Lung (tissue), 12 donors: ENCODE measurements around the gene FAM217A. TPM values are rescaled to one million over a fixed set of nuclear protein-coding genes. Genes with fewer than 3 reads are reported as not detected.

ENCODE experiments used
- ATAC-seq: fragments of 200-7000 bp; cut with Tn5 transposase; one replicate; pipeline ENCODE4 v1.9.1; 2020; ENCODE audit warnings: moderate number of reproducible peaks; ENCODE audit not compliant: insufficient read depth, low FRiP score
- DNase-seq, 3 donors: peaks; one replicate each; pipeline ENCODE4 v3.0.0-alpha.2; 2013 to 2017
- H3K27ac ChIP-seq, 2 donors: one replicate each; pipeline ENCODE4 v1.5.1; 2013; ENCODE audit warnings: mild to moderate bottlenecking in 2 of 2, moderate library complexity in 2 of 2, control low read depth in 1 of 2, inconsistent platforms in 1 of 2, low read depth in 1 of 2, low read length in 1 of 2
- H3K27me3 ChIP-seq, 3 donors: one replicate each; pipeline ENCODE4 v1.5.1; 2013; ENCODE audit warnings: low read length in 2 of 3; ENCODE audit not compliant: control insufficient read depth in 3 of 3, insufficient read depth in 3 of 3
- H3K36me3 ChIP-seq, 4 donors: one replicate each; pipeline ENCODE4 v1.5.1; 2013; ENCODE audit warnings: low read length in 4 of 4, mild to moderate bottlenecking in 1 of 4, moderate library complexity in 1 of 4; ENCODE audit not compliant: control insufficient read depth in 4 of 4, insufficient read depth in 4 of 4
- H3K4me1 ChIP-seq, 5 donors: one replicate each; pipeline ENCODE4 v1.5.1; 2013; ENCODE audit warnings: low read length in 5 of 5, mild to moderate bottlenecking in 2 of 5, moderate library complexity in 1 of 5; ENCODE audit not compliant: control insufficient read depth in 5 of 5, insufficient read depth in 5 of 5
- H3K4me3 ChIP-seq: one replicate; pipeline ENCODE4 v1.5.1; 2013; ENCODE audit warnings: mild to moderate bottlenecking, control low read depth, moderate library complexity
- H3K9ac ChIP-seq, 2 donors: one replicate each; pipeline ENCODE4 v1.5.1; 2013; ENCODE audit warnings: low read length in 2 of 2, control low read depth in 1 of 2; ENCODE audit not compliant: insufficient read depth in 1 of 2
- H3K9me3 ChIP-seq, 4 donors: one replicate each; pipeline ENCODE4 v1.5.1; 2013; ENCODE audit warnings: low read length in 3 of 4, mild to moderate bottlenecking in 1 of 4, moderate library complexity in 1 of 4; ENCODE audit not compliant: control insufficient read depth in 4 of 4, insufficient read depth in 3 of 4
- WGBS, 2 donors: extraction: QIAGEN DNeasy Blood & Tissue Kit; methylation state at CpG; one replicate each; pipeline ENCODE4 v1.1.7; 2013; 5-methylcytosine and 5-hydroxymethylcytosine counted together
- polyA plus RNA-seq, 2 donors: library from polyadenylated mRNA; stranded (reverse); fragments of 200-250 nt; gene quantifications; one replicate each; pipeline ENCODE4 v1.2.1, GENCODE V29; 2013
- total RNA-seq, 2 donors: library from RNA; depleted of rRNA in 1 of 2; stranded (reverse); fragments of >200 nt in 1 of 2; gene quantifications; one replicate each; pipeline ENCODE4 v1.2.1, GENCODE V29; 2014 to 2021
- TF ChIP-seq, protein P1 (sequence below): IDR thresholded peaks from 2 replicates; pipeline ENCODE4 v1.5.1; 2012; ENCODE audit warnings: mild to moderate bottlenecking; ENCODE audit errors: control extremely low read depth, extremely low read depth
- donor health status: control.
- donor health status: control.
- donor health status: Bipolar disorder and iron deficiency.
- donor health status: healthy.
- donor health status: DM: yes; HTN: yes; CAD: no.

Gene FAM217A
- total and polyA plus RNA-seq, 4 donors, result not detected

DNA sequence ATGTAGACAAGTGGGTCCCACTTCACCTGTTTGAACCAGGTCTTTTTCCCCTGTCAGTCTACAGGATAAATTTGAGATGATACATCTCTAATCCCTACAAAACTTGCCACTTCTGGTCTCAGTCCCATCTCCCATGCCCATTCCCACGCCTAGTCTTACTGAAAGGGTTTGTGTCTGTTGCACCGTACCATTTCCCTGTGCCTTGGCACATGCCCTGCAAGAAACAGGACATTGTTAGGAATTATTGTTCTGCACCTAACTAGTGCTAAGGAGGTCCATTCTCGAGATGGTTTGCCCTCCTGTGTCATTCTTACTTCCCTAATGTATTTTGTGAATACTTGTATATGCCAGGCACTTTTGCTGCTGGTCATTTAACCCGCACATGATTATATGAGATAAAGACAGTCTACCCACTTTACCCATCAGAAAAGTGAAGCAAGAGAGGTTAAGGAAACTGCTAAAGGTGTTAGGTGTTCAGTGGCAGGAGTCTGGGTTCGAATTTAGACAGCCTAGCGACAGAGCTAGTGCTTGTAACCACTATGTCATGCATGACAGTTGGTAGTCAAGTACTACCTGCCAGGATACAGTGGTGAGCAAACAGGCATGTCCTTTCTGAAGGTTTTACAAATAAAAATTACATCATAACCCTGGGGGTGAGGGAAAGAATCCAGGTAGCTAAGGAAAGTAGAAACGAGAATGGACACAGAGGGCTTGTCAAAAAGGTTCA, 12.7 kb downstream of the FAM217A start:
- TF ChIP-seq, protein P1, sequence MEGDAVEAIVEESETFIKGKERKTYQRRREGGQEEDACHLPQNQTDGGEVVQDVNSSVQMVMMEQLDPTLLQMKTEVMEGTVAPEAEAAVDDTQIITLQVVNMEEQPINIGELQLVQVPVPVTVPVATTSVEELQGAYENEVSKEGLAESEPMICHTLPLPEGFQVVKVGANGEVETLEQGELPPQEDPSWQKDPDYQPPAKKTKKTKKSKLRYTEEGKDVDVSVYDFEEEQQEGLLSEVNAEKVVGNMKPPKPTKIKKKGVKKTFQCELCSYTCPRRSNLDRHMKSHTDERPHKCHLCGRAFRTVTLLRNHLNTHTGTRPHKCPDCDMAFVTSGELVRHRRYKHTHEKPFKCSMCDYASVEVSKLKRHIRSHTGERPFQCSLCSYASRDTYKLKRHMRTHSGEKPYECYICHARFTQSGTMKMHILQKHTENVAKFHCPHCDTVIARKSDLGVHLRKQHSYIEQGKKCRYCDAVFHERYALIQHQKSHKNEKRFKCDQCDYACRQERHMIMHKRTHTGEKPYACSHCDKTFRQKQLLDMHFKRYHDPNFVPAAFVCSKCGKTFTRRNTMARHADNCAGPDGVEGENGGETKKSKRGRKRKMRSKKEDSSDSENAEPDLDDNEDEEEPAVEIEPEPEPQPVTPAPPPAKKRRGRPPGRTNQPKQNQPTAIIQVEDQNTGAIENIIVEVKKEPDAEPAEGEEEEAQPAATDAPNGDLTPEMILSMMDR, result no peak
- Histone ChIP-seq H3K4me3 (no peak overlapping the region), H3K4me1 (no peaks in the 10 kb centered on the region), H3K36me3 (peaks cover 5 to 20% (median 10%) of the 10 kb centered on the region in 4 donors), H3K9me3 (no peaks in the 10 kb centered on the region), H3K27ac (no peak overlapping the region), H3K9ac (no peak overlapping the region), H3K27me3 (no peaks in the 10 kb centered on the region)
- ATAC-seq, result no peak
- 71 to 83% methylated on average over 7 of the region's 7 CpGs for WGBS, 2 donors
- no peak for DNase-seq

DNA sequence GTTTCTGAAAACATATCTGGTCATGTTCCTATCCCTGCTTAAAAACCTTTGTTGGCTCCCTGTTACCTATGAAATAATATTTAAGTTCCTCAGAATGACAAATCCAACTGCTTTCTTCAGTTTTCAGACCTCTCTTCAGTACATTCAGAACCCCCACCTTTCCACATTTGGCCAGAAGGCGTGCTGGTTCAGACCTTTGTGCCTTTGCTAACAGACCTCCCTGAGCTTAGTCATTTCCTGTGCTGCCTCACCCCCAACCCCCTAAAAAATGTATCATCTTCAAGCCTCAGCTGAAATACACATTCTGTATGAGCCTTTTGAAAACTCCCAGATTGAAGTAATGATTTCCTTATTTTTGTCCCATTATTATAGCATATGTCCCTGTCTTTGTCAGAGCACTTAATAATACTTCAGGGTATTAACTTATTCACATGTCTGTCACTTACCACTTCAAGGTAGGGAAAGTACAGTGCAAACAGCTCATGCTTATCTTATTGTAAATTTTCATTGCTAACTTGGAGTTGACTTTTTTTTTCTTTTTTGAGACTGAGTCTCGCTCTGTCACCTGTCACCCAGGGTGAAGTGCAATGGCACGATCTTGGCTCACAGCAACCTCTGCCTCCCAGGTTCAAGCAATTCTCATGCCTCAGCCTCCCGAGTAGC, 19.7 kb downstream of the FAM217A start:
- Histone ChIP-seq H3K4me3 (no peak overlapping the region), H3K9me3 (no peaks in the 10 kb centered on the region), H3K27me3 (no peaks in the 10 kb centered on the region), H3K9ac (no peak overlapping the region), H3K36me3 (peaks cover 16 to 56% (median 35%) of the 10 kb centered on the region in 4 donors), H3K27ac (peak overlapping the region in 1 of 2 donors; percentile 4), H3K4me1 (peaks cover 0 to 5% (median 0%) of the 10 kb centered on the region in 5 donors)
- no peak for DNase-seq
- TF ChIP-seq, protein P1, result no peak
- no peak for ATAC-seq
- 74 to 80% methylated on average over 4 of the region's 4 CpGs for WGBS, 2 donors

DNA sequence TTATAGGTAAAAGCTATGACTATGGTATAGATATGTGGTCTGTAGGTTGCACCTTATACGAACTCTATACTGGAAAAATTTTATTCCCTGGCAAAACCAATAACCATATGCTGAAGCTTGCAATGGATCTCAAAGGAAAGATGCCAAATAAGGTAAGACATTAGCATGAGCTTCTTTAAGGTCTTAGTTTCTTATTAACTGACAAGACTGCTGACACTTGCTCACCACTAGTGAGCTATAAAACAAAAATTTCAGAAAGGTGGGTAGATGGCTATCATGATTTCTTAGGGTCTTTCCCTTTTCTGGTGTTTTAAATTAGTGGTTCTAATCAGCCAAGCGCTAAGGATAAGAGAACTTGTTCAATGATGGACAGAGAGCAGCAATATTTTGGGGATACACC, 21.9 kb downstream of the FAM217A start:
- Histone ChIP-seq H3K27ac (no peak overlapping the region), H3K4me3 (no peak overlapping the region), H3K4me1 (peaks cover 0 to 5% (median 0%) of the 10 kb centered on the region in 5 donors), H3K36me3 (peaks cover 22 to 56% (median 35%) of the 10 kb centered on the region in 4 donors), H3K9me3 (no peaks in the 10 kb centered on the region), H3K27me3 (no peaks in the 10 kb centered on the region), H3K9ac (no peak overlapping the region)
- TF ChIP-seq, protein P1, result no peak
- WGBS, 2 donors, result 97 to 99% methylated on average over 2 of the region's 2 CpGs
- ATAC-seq (no peak), DNase-seq (no peak)
